ENCODE data around the gene ZBTB8A.
"Not testable (repeated sequence)": the region's sequence is repeated elsewhere in the genome, so short reads cannot be mapped to it uniquely, and the experiment has no call there.

Gene ZBTB8A

GRCh38 chr1:32636914-32637645 lies 97.9 kb downstream of the ZBTB8A start:
- TF ChIP-seq ZFX (IDR thresholded peaks at IDR 0.05) (no peak), CTCF (conservative IDR thresholded peaks at IDR 0.05) (no peak)
- no peak overlapping the region for H3K27ac ChIP-seq

GRCh38 chr1:32639489-32640075 lies 100.4 kb downstream of the ZBTB8A start:
- TF ChIP-seq CTCF (conservative IDR thresholded peaks at IDR 0.05) = no peak
- TF ChIP-seq ZFX (IDR thresholded peaks at IDR 0.05) = no peak
- H3K27ac ChIP-seq = no peak overlapping the region

GRCh38 chr1:32642292-32642827 lies 103.1 kb downstream of the ZBTB8A start:
- not testable (repeated sequence) for H3K27ac ChIP-seq

- no peak overlapping the region for H3K27ac ChIP-seq
- TF ChIP-seq ZFX (IDR thresholded peaks at IDR 0.05) (no peak), CTCF (conservative IDR thresholded peaks at IDR 0.05) (no peak)
Measured at GRCh38 chr1:32644426-32644825, 105.2 kb downstream of the ZBTB8A start.

- H3K27ac ChIP-seq = no peak overlapping the region
Measured at GRCh38 chr1:32647308-32648134, 108.3 kb downstream of the ZBTB8A start.

GRCh38 chr1:32650248-32650751 lies 111.1 kb downstream of the ZBTB8A start, which contains the start of gene ZBTB8OS:
TSS of gene ZBTB8OS (minus strand) at chr1:32650550. CDS start at chr1:32650529, 21 bp downstream.
- peak within 1 kb of the TSS; percentile 97 for H3K27ac ChIP-seq
- TF ChIP-seq CTCF (conservative IDR thresholded peaks at IDR 0.05) = no peak
- 0 out of 2 replicates have a peak, but pooled peaks have one; percentile 10 for TF ChIP-seq ZFX (IDR thresholded peaks at IDR 0.05)

More at GRCh38 chr1:32647308-32648134, 108.3 kb downstream of the ZBTB8A start:
- TF ChIP-seq CTCF (conservative IDR thresholded peaks at IDR 0.05) = no peak
- no peak for TF ChIP-seq ZFX (IDR thresholded peaks at IDR 0.05)

GRCh38 chr1:32650752-32651460 lies 111.7 kb downstream of the ZBTB8A start, which contains the start of gene RBBP4:
TSS of gene RBBP4 (plus strand) at chr1:32651208. CDS start at chr1:32651307, 99 bp downstream.
- H3K27ac ChIP-seq = peak within 1 kb of the TSS; percentile 97

More at GRCh38 chr1:32650752-32651460, 111.7 kb downstream of the ZBTB8A start, which contains the start of gene RBBP4:
- peak; percentile 99 for TF ChIP-seq ZFX (IDR thresholded peaks at IDR 0.05)
- TF ChIP-seq CTCF (conservative IDR thresholded peaks at IDR 0.05) = no peak

Measured in C4-2B (cell line).